Fibroblast of skin of left quadriceps (primary cell): ENCODE results near the gene CYP2C18.
"Not testable (repeated sequence)": the region's sequence is repeated elsewhere in the genome, so short reads cannot be mapped to it uniquely, and the experiment has no call there.

Experiments
- DNase-seq, 2 experiments: peaks; one replicate each; pipeline ENCODE4 v3.0.0-alpha.2; 2013; ENCODE audit warnings: low read depth in 2 of 2

The CYP2C18 gene

GRCh38 chr10:94747137-94747536 is 63.6 kb downstream of the CYP2C18 start:
- DNase-seq = no peak

GRCh38 chr10:94747838-94748237 is 64.3 kb downstream of the CYP2C18 start:
- DNase-seq = no peak

- DNase-seq = no peak
Measured at GRCh38 chr10:94757916-94758315, 74.4 kb downstream of the CYP2C18 start.

- DNase-seq = no peak
Measured at GRCh38 chr10:94760586-94761178, 77.2 kb downstream of the CYP2C18 start.

GRCh38 chr10:94762393-94762792 is 78.9 kb downstream of the CYP2C18 start, which contains the start of gene CYP2C19:
Gene CYP2C19, plus strand, starts transcription at chr10:94762681. Its CDS starts 25 bp downstream, at chr10:94762706.
- DNase-seq = no peak

- not testable (repeated sequence) for DNase-seq
Measured at GRCh38 chr10:94775425-94775824, 91.9 kb downstream of the CYP2C18 start.

- no peak for DNase-seq
Measured at GRCh38 chr10:94777886-94778458, 94.4 kb downstream of the CYP2C18 start.

GRCh38 chr10:94780844-94781243 is 97.3 kb downstream of the CYP2C18 start:
- no peak for DNase-seq

GRCh38 chr10:94784256-94784655 is 100.7 kb downstream of the CYP2C18 start:
- DNase-seq = no peak

- DNase-seq = no peak
Measured at GRCh38 chr10:94785211-94785610, 101.7 kb downstream of the CYP2C18 start.
